Neuronal stem cell (in vitro differentiated cells): ENCODE data around the gene SLC35E4.

Source experiments
- DNase-seq: peaks from one replicate; pipeline ENCODE4 v3.0.0-alpha.2; 2013; ENCODE audit warnings: low spot score
- H2AFZ ChIP-seq: one replicate; pipeline ENCODE4 v1.6.1; 2013; ENCODE audit warnings: mild to moderate bottlenecking, low read length, inconsistent platforms
- H2AK5ac ChIP-seq: 2 replicates; pipeline ENCODE4 v1.6.1; 2013; ENCODE audit warnings: low read depth, mild to moderate bottlenecking, inconsistent platforms, low read length, moderate library complexity, mixed read lengths
- H2BK120ac ChIP-seq: 2 replicates; pipeline ENCODE4 v1.6.1; 2013; ENCODE audit warnings: low read depth, mild to moderate bottlenecking, inconsistent platforms, low read length, moderate library complexity, mixed read lengths
- H2BK12ac ChIP-seq: one replicate; pipeline ENCODE4 v1.6.1; 2013; ENCODE audit warnings: low read length, inconsistent platforms
- H2BK15ac ChIP-seq: 2 replicates; pipeline ENCODE4 v1.6.1; 2013; ENCODE audit warnings: mild to moderate bottlenecking, low read length, inconsistent platforms, mixed read lengths
- H2BK5ac ChIP-seq: one replicate; pipeline ENCODE4 v1.6.1; 2013; ENCODE audit warnings: inconsistent platforms, mild to moderate bottlenecking, low read length, moderate library complexity
- H3K14ac ChIP-seq: one replicate; pipeline ENCODE4 v1.6.1; 2013; ENCODE audit warnings: low read length, inconsistent platforms
- H3K18ac ChIP-seq: 2 replicates; pipeline ENCODE4 v1.6.1; 2013; ENCODE audit warnings: low read length, inconsistent platforms
- H3K23ac ChIP-seq: 2 replicates; pipeline ENCODE4 v1.6.1; 2013; ENCODE audit warnings: low read depth, mild to moderate bottlenecking, mixed read lengths, low read length, inconsistent platforms; ENCODE audit not compliant: poor library complexity
- H3K27ac ChIP-seq: replicated peaks from 3 replicates; pipeline ENCODE4 v1.5.1; 2013; ENCODE audit warnings: low read length, inconsistent platforms
- H3K27me3 ChIP-seq, 3 experiments: 2 replicates each; pipeline ENCODE4 v1.6.1; 2013; ENCODE audit warnings: low read length in 3 of 3, mild to moderate bottlenecking in 2 of 3, inconsistent platforms in 1 of 3, low read depth in 1 of 3, mixed read lengths in 1 of 3, moderate library complexity in 1 of 3; ENCODE audit not compliant: control insufficient read depth in 3 of 3, insufficient read depth in 3 of 3
- H3K36me3 ChIP-seq, 2 donors: replicated peaks in 1 of 2; 2 replicates each; pipeline ENCODE4 v1.6.1; 2013; ENCODE audit warnings: low read length in 2 of 2; ENCODE audit not compliant: control insufficient read depth in 2 of 2, insufficient read depth in 2 of 2
- H3K4ac ChIP-seq: 2 replicates; pipeline ENCODE4 v1.6.1; 2013; ENCODE audit warnings: inconsistent platforms, mild to moderate bottlenecking, low read length, moderate library complexity
- H3K4me1 ChIP-seq, 2 donors: 1 replicate in 1 of 2; 2 replicates in 1 of 2; pipeline ENCODE4 v1.6.1; 2013; ENCODE audit warnings: low read length in 2 of 2, low read depth in 1 of 2; ENCODE audit not compliant: control insufficient read depth in 2 of 2, insufficient read depth in 1 of 2
- H3K4me2 ChIP-seq: one replicate; pipeline ENCODE4 v1.6.1; 2013; ENCODE audit warnings: mild to moderate bottlenecking, low read length, inconsistent platforms; ENCODE audit not compliant: insufficient read depth, poor library complexity, severe bottlenecking
- H3K4me3 ChIP-seq, 2 donors: 2 replicates each; pipeline ENCODE4 v1.5.1; 2013; ENCODE audit warnings: low read length in 2 of 2, mild to moderate bottlenecking in 2 of 2, inconsistent platforms in 1 of 2, moderate library complexity in 1 of 2
- H3K79me1 ChIP-seq: one replicate; pipeline ENCODE4 v1.6.1; 2013; ENCODE audit warnings: low read depth, mild to moderate bottlenecking, inconsistent platforms, low read length, moderate library complexity
- H3K9ac ChIP-seq: one replicate; pipeline ENCODE4 v1.6.1; 2013; ENCODE audit warnings: mild to moderate bottlenecking, low read depth, low read length, inconsistent platforms; ENCODE audit not compliant: poor library complexity
- H3K9me3 ChIP-seq, 2 donors: replicated peaks in 1 of 2; 2 replicates each; pipeline versions ENCODE3 to v1.6.1; 2013; ENCODE audit warnings: low read length in 2 of 2, mild to moderate bottlenecking in 2 of 2, inconsistent platforms in 1 of 2, low read depth in 1 of 2, mixed read lengths in 1 of 2, moderate library complexity in 1 of 2; ENCODE audit not compliant: control insufficient read depth in 2 of 2, insufficient read depth in 1 of 2
- H4K8ac ChIP-seq: one replicate; pipeline ENCODE4 v1.6.1; 2013; ENCODE audit warnings: low read depth, mild to moderate bottlenecking, inconsistent platforms, low read length, moderate library complexity
- H4K91ac ChIP-seq: one replicate; pipeline ENCODE4 v1.6.1; 2013; ENCODE audit warnings: low read length, low read depth, mild to moderate bottlenecking, inconsistent platforms; ENCODE audit not compliant: poor library complexity
- WGBS, 2 donors: extraction: QIAGEN DNeasy Blood & Tissue Kit; methylation state at CpG; one replicate each; pipeline ENCODE4 v1.1.7; 2013; ENCODE audit warnings: missing lambda C conversion rate in 2 of 2, mixed read lengths in 1 of 2; ENCODE audit not compliant: insufficient read length in 2 of 2, insufficient replicate concordance in 1 of 2; ENCODE audit errors: extremely low coverage in 2 of 2; 5-methylcytosine and 5-hydroxymethylcytosine counted together

The SLC35E4 gene

DNA sequence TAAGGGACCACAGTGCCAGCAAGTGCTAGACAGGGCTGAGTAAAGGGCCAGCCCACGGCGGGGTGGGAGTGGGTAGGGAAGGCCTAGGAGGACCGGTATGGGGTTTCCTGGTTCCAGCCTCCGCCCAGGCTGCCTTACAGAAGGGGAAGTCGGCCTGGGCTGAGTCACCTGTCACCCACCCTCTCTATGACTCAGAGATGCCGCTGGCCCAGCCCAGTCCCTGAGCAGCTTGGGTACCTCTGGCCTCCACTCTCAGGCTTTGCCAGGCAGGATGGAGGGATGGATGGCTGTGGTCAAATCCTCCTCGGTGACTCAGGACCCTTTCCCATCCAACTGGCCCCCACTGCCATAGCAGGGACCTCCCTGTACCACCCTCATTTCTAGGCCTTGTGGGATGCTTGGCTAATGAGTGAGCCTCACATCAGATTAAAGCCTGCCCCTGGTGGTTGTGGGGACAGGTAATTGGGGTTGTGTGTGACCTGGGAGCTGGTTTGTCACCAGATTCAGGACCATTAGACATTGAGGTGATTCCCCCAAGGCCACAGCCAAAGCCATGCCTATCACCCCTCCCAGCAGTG, 13.9 kb downstream of the SLC35E4 start:
- H4K91ac ChIP-seq: no peak overlapping the region
- no peaks in the 10 kb centered on the region for H3K9me3 ChIP-seq
- WGBS, 2 donors: no CpG with 5 or more reads among the region's 7 CpGs
- no peaks in the 10 kb centered on the region for H3K36me3 ChIP-seq
- no peaks in the 10 kb centered on the region for H3K79me1 ChIP-seq
- H2AFZ ChIP-seq: no peak overlapping the region
- H3K4ac ChIP-seq: no peak overlapping the region
- no peak overlapping the region for H2BK15ac ChIP-seq
- no peak overlapping the region for H2BK120ac ChIP-seq
- H4K8ac ChIP-seq: no peak overlapping the region
- H3K4me2 ChIP-seq: no peak overlapping the region
- H3K27ac ChIP-seq: no peak overlapping the region
- peak overlapping the region; percentile 39 for H2BK5ac ChIP-seq
- H3K27me3 ChIP-seq: no peaks in the 10 kb centered on the region
- peak overlapping the region in 1 of 2 donors; percentile 59 for H3K4me3 ChIP-seq
- H2AK5ac ChIP-seq: peak overlapping the region; percentile 43
- H3K14ac ChIP-seq: no peak overlapping the region
- H3K23ac ChIP-seq: no peak overlapping the region
- H2BK12ac ChIP-seq: no peak overlapping the region
- peak overlapping the region; percentile 44 for H3K18ac ChIP-seq
- no peak overlapping the region for H3K9ac ChIP-seq
- no peak for DNase-seq
- no peaks in the 10 kb centered on the region for H3K4me1 ChIP-seq

GRCh38 chr22:30650508-30651116, 15.0 kb downstream of the SLC35E4 start:
- H3K27ac ChIP-seq: no peak overlapping the region
- H3K27me3 ChIP-seq: no peaks in the 10 kb centered on the region
- no peak overlapping the region for H3K9ac ChIP-seq
- H3K9me3 ChIP-seq: no peaks in the 10 kb centered on the region
- H3K36me3 ChIP-seq: no peaks in the 10 kb centered on the region
- no peak overlapping the region for H3K4ac ChIP-seq
- no peak overlapping the region for H2BK120ac ChIP-seq
- peaks cover 0 to 3% of the 10 kb centered on the region in 2 donors for H3K4me1 ChIP-seq
- no peak overlapping the region for H3K23ac ChIP-seq
- H2BK12ac ChIP-seq: no peak overlapping the region
- no peaks in the 10 kb centered on the region for H3K79me1 ChIP-seq
- no peak overlapping the region for H3K4me2 ChIP-seq
- H2BK15ac ChIP-seq: peak overlapping the region; percentile 71
- H2AFZ ChIP-seq: peak overlapping the region; percentile 4
- no peak overlapping the region for H4K91ac ChIP-seq
- H4K8ac ChIP-seq: no peak overlapping the region
- peak overlapping the region; percentile 47 for H3K14ac ChIP-seq
- H3K18ac ChIP-seq: peak overlapping the region; percentile 65
- no peak overlapping the region for H2BK5ac ChIP-seq
- H3K4me3 ChIP-seq: no peak overlapping the region
- no CpG with 5 or more reads among the region's 5 CpGs for WGBS, 2 donors
- peak overlapping the region; percentile 25 for H2AK5ac ChIP-seq
- no peak for DNase-seq

DNA sequence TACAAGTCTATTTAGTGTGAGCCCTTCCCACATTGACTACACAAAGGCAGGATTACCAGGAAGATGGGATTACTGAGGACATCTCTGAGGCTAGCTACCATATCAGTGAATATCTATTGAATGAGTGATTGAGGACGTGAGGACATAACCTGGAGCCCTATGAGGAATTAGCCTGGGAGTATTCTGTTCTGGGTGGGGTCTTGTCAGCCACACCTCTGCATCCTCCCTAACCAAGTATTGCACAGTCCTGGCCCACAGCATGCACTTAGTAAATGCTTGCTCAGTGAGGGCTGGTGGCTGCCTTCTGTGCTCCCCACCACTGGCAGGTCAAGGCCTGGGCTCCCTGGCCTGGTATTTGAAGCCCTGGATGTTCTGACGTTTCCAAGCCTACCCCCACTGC, 17.3 kb downstream of the SLC35E4 start:
- Histone ChIP-seq H4K91ac (no peak overlapping the region), H3K23ac (no peak overlapping the region), H2AK5ac (no peak overlapping the region), H3K27me3 (no peaks in the 10 kb centered on the region), H3K27ac (no peak overlapping the region), H3K4me1 (peaks cover 0 to 3% of the 10 kb centered on the region in 2 donors), H3K79me1 (no peaks in the 10 kb centered on the region), H3K9ac (no peak overlapping the region), H2BK15ac (no peak overlapping the region), H3K4me2 (no peak overlapping the region), H2BK120ac (no peak overlapping the region), H3K18ac (no peak overlapping the region), H3K36me3 (no peaks in the 10 kb centered on the region), H3K9me3 (no peaks in the 10 kb centered on the region), H4K8ac (no peak overlapping the region), H2BK12ac (no peak overlapping the region), H3K4me3 (peak overlapping the region in 1 of 2 donors; percentile 55), H3K14ac (no peak overlapping the region), H2AFZ (no peak overlapping the region), H2BK5ac (no peak overlapping the region), H3K4ac (no peak overlapping the region)
- WGBS, 2 donors: no CpG with 5 or more reads among the region's 2 CpGs
- no peak for DNase-seq

DNA sequence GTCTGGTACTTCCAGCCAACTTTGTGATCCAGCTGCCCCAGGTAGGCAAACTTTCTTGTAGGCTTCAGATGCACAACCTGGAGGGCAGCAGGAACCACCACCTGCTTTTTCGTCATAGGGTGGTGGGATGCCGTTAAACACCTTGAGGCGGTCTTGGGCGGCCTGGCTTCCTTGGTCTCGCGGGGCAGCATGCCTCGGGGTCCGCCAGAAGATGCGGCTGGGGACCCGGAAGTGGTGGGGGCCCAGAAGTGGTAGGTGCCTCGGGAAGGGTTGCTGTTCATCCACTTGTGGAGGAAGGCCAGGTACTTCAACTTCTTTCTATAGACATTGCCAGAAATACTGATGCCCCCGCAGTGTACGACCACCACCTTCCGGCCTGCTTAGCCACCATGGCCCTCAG, 18.8 kb downstream of the SLC35E4 start:
- Histone ChIP-seq H2BK5ac (no peak overlapping the region), H3K9ac (no peak overlapping the region), H4K91ac (no peak overlapping the region), H2BK12ac (no peak overlapping the region), H2BK120ac (no peak overlapping the region), H2AFZ (no peak overlapping the region), H3K23ac (no peak overlapping the region), H3K14ac (no peak overlapping the region), H3K9me3 (no peaks in the 10 kb centered on the region), H3K4me1 (peaks cover 0 to 3% of the 10 kb centered on the region in 2 donors), H2BK15ac (no peak overlapping the region), H3K18ac (no peak overlapping the region), H3K4me3 (no peak overlapping the region), H3K4ac (no peak overlapping the region), H4K8ac (no peak overlapping the region), H3K79me1 (no peaks in the 10 kb centered on the region), H3K4me2 (no peak overlapping the region), H3K27ac (no peak overlapping the region), H2AK5ac (no peak overlapping the region), H3K27me3 (no peaks in the 10 kb centered on the region), H3K36me3 (no peaks in the 10 kb centered on the region)
- DNase-seq: no peak
- no CpG with 5 or more reads among the region's 14 CpGs for WGBS, 2 donors
